GM18502 (cell line): ENCODE results near the gene TDRD3.
"Not testable (repeated sequence)": the region's sequence is repeated elsewhere in the genome, so short reads cannot be mapped to it uniquely, and the experiment has no call there.

Experiments
- ATAC-seq: cut with Tn5 transposase; IDR thresholded peaks from one replicate; pipeline ENCODE4 v1.9.1; 2021; ENCODE audit warnings: mild to moderate bottlenecking; ENCODE audit not compliant: unreplicated experiment, poor library complexity

The TDRD3 gene

GRCh38 chr13:60397704-60398378, 821 bp downstream of the TDRD3 start:
- peak; percentile 38 for ATAC-seq

GRCh38 chr13:60398379-60398891, 1.4 kb downstream of the TDRD3 start:
- ATAC-seq, result no peak

- ATAC-seq, result no peak
Observed at GRCh38 chr13:60398907-60399589, 2.0 kb downstream of the TDRD3 start.

GRCh38 chr13:60402022-60402421, 5.0 kb downstream of the TDRD3 start:
- no peak for ATAC-seq

- ATAC-seq, result peak; percentile 53
Observed at GRCh38 chr13:60407095-60407494, 10.1 kb downstream of the TDRD3 start.

GRCh38 chr13:60407852-60408251, 10.8 kb downstream of the TDRD3 start:
- not testable (repeated sequence) for ATAC-seq

GRCh38 chr13:60409574-60410292, 12.7 kb downstream of the TDRD3 start:
- not testable (repeated sequence) for ATAC-seq

GRCh38 chr13:60410299-60410698, 13.3 kb downstream of the TDRD3 start:
- no peak for ATAC-seq

- ATAC-seq, result no peak
Observed at GRCh38 chr13:60411464-60411863, 14.4 kb downstream of the TDRD3 start.

GRCh38 chr13:60411983-60412382, 15.0 kb downstream of the TDRD3 start:
- ATAC-seq, result no peak

- no peak for ATAC-seq
Observed at GRCh38 chr13:60412909-60413616, 16.0 kb downstream of the TDRD3 start.

GRCh38 chr13:60414177-60414576, 17.2 kb downstream of the TDRD3 start:
- no peak for ATAC-seq

GRCh38 chr13:60417734-60418133, 20.7 kb downstream of the TDRD3 start:
- peak; percentile 81 for ATAC-seq

GRCh38 chr13:60418954-60419353, 21.9 kb downstream of the TDRD3 start:
- ATAC-seq, result no peak

GRCh38 chr13:60425332-60425731, 28.3 kb downstream of the TDRD3 start:
- no peak for ATAC-seq

- ATAC-seq, result no peak
Observed at GRCh38 chr13:60426075-60426474, 29.1 kb downstream of the TDRD3 start.

- ATAC-seq, result peak; percentile 58
Observed at GRCh38 chr13:60427285-60427684, 30.3 kb downstream of the TDRD3 start.

- peak; percentile 72 for ATAC-seq
Observed at GRCh38 chr13:60431108-60431700, 34.2 kb downstream of the TDRD3 start.

- no peak for ATAC-seq
Observed at GRCh38 chr13:60433505-60433904, 36.5 kb downstream of the TDRD3 start.

- ATAC-seq, result peak; percentile 52
Observed at GRCh38 chr13:60435762-60436374, 38.8 kb downstream of the TDRD3 start.
